HuH-7 (cell line): ENCODE data around the gene ZNF891.

Source experiments
- DNase-seq: peaks from one replicate; pipeline ENCODE4 v3.0.0; 2011; ENCODE audit warnings: low spot score

Gene ZNF891

DNA sequence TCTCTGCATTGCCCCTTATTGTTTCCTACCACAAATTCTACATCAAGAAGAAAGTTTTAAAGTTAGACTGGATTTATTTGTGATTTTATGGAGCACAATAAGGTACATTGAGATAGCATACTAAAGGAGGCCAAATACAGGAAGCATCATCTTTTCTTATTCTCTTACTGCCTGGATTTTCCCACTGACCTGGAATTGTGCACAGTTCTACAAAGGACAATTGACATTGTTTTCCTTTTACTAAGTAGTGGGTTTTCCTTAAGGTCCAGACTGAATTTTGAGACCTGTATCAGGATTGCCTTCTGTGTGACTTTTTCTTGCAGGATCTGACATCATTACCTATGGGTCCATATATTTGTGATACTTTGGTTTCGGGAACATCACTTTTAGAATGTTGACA lies 68.1 kb downstream of the ZNF891 start:
- DNase-seq, result no peak

- DNase-seq, result no peak
Observed at GRCh38 chr12:133058203-133059113, 71.6 kb downstream of the ZNF891 start.

DNA sequence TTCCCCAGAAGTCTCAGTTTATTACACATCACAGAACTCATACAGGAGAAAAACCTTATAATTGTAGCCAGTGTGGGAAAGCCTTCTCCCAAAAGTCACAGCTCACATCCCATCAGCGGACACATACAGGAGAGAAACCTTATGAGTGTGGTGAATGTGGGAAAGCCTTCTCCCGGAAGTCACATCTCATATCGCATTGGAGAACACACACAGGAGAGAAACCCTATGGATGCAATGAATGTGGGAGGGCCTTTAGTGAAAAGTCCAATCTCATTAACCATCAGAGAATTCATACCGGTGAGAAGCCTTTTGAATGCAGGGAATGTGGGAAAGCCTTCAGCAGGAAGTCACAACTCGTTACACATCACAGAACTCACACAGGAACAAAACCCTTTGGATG lies 72.6 kb downstream of the ZNF891 start:
- DNase-seq, result no peak
